HL-60 (cell line): Measurements from ENCODE around the gene GIMAP5.

Source experiments
- DNase-seq, 2 experiments: peaks; one replicate each; pipeline ENCODE4 v3.0.0-alpha.2; 2010 to 2020; ENCODE audit warnings: low read depth in 1 of 2, low spot score in 1 of 2
- H3K27ac ChIP-seq: fragments of 250-450 bp; sonication (Bioruptor Pico); replicated peaks from 2 replicates; pipeline ENCODE4 v1.5.1; 2020; ENCODE audit warnings: mild to moderate bottlenecking, moderate library complexity
- H3K27me3 ChIP-seq: fragments of 250-450 bp; sonication (Bioruptor Pico); 2 replicates; pipeline ENCODE4 v1.5.1; 2021; ENCODE audit warnings: mild to moderate bottlenecking, moderate library complexity; ENCODE audit not compliant: insufficient read depth, poor library complexity, severe bottlenecking
- H3K4me3 ChIP-seq: replicated peaks from 2 replicates; pipeline ENCODE4 v1.5.1; 2011; ENCODE audit warnings: mild to moderate bottlenecking, control low read depth, low read length; ENCODE audit not compliant: insufficient read depth
- CTCF ChIP-seq: IDR thresholded peaks from one replicate; pipeline ENCODE4 v1.5.1; 2011; ENCODE audit warnings: low read length, control low read depth, inconsistent platforms; ENCODE audit not compliant: insufficient read depth
- GABPA ChIP-seq: IDR thresholded peaks from 2 replicates; pipeline ENCODE4 v1.6.1; 2012; ENCODE audit warnings: low read depth
- POLR2AphosphoS5 ChIP-seq: IDR thresholded peaks from 2 replicates; pipeline ENCODE4 v1.6.1; 2012; ENCODE audit warnings: low read depth
- REST ChIP-seq: IDR thresholded peaks from 2 replicates; pipeline ENCODE4 v1.6.1; 2012; ENCODE audit warnings: low read depth; ENCODE audit not compliant: insufficient replicate concordance
- SPI1 ChIP-seq: IDR thresholded peaks from 2 replicates; pipeline ENCODE4 v1.6.1; 2012; ENCODE audit warnings: low read depth, mild to moderate bottlenecking, borderline replicate concordance

GIMAP5 gene

GRCh38 chr7:150728011-150728410 lies 9.2 kb upstream of the GIMAP5 start:
- no peak for DNase-seq
- no peaks in the 10 kb centered on the region for H3K27me3 ChIP-seq
- TF ChIP-seq POLR2AphosphoS5 (no peak), SPI1 (no peak), REST (no peak), CTCF (no peak), GABPA (no peak)
- no peak overlapping the region for H3K27ac ChIP-seq
- no peak overlapping the region for H3K4me3 ChIP-seq

- Histone ChIP-seq H3K4me3 (no peak overlapping the region), H3K27ac (no peak overlapping the region), H3K27me3 (no peaks in the 10 kb centered on the region)
- DNase-seq = no peak
- TF ChIP-seq CTCF (no peak), GABPA (no peak), SPI1 (no peak), REST (no peak), POLR2AphosphoS5 (no peak)
Measured at GRCh38 chr7:150728609-150729008, 8.6 kb upstream of the GIMAP5 start.

- no peak for DNase-seq
- no peaks in the 10 kb centered on the region for H3K27me3 ChIP-seq
Measured at GRCh38 chr7:150731916-150732315, 5.3 kb upstream of the GIMAP5 start.

More at GRCh38 chr7:150731916-150732315, 5.3 kb upstream of the GIMAP5 start:
- no peak for TF ChIP-seq GABPA
- no peak for TF ChIP-seq POLR2AphosphoS5
- no peak for TF ChIP-seq REST
- TF ChIP-seq CTCF = no peak
- no peak for TF ChIP-seq SPI1
- Histone ChIP-seq H3K27ac (no peak overlapping the region), H3K4me3 (no peak overlapping the region)
